IMR-90 (cell line): ENCODE measurements around the gene SMG1. TPM values are rescaled to one million over a fixed set of nuclear protein-coding genes. Genes with fewer than 3 reads are reported as not detected.

Source experiments
- ATAC-seq: fragments of 200-7000 bp; cut with Tn5 transposase; 2 replicates; pipeline ENCODE4 v1.9.1; 2020; ENCODE audit warnings: low read depth, mild to moderate bottlenecking, moderate library complexity
- BruUV-seq: library from RNA; stranded (reverse); fragments of 400-500 nt; replicated peaks from 2 replicates; lab custom pipeline; 2021; lab: Mats Ljungman, UMichigan
- CTCF ChIA-PET: fragments of 300-600 bp; formaldehyde crosslinking; extraction: SDS; loops from one replicate; lab custom pipeline; 2021; ENCODE audit warnings: antibody characterized with exemption; lab: Yijun Ruan, JAX
- POLR2A ChIA-PET: fragments of 300-600 bp; sonication (Branson Sonifier 250); formaldehyde crosslinking; loops from one replicate; lab custom pipeline; 2022; ENCODE audit warnings: antibody characterized with exemption; ENCODE audit not compliant: unreplicated experiment; lab: Charles Lee
- DNase-seq: peaks from one replicate; pipeline ENCODE4 v3.0.0; 2013
- H2AFZ ChIP-seq: replicated peaks from 2 replicates; pipeline ENCODE3; 2013; ENCODE audit warnings: low read length, mild to moderate bottlenecking; ENCODE audit not compliant: poor library complexity
- H2AK5ac ChIP-seq: 2 replicates; pipeline ENCODE4 v1.6.1; 2013; ENCODE audit warnings: low read depth, low read length, inconsistent platforms
- H2AK9ac ChIP-seq: replicated peaks from 2 replicates; pipeline ENCODE3; 2013; ENCODE audit warnings: mild to moderate bottlenecking, low read depth, low read length, moderate library complexity; ENCODE audit not compliant: poor library complexity
- H2BK120ac ChIP-seq: 2 replicates; pipeline ENCODE4 v1.6.1; 2013; ENCODE audit warnings: low read depth, low read length, inconsistent platforms
- H2BK15ac ChIP-seq: 3 replicates; pipeline ENCODE4 v1.6.1; 2013; ENCODE audit warnings: low read depth, low read length, inconsistent platforms
- H2BK20ac ChIP-seq: 2 replicates; pipeline ENCODE4 v1.6.1; 2013; ENCODE audit warnings: low read depth, mild to moderate bottlenecking, inconsistent platforms, low read length, moderate library complexity
- H2BK5ac ChIP-seq: 2 replicates; pipeline ENCODE4 v1.6.1; 2013; ENCODE audit warnings: mild to moderate bottlenecking, low read depth, low read length, inconsistent platforms; ENCODE audit not compliant: poor library complexity, severe bottlenecking
- H3K14ac ChIP-seq: replicated peaks from 2 replicates; pipeline ENCODE4 v1.6.1; 2013; ENCODE audit warnings: low read depth, low read length, inconsistent platforms
- H3K18ac ChIP-seq: 2 replicates; pipeline ENCODE4 v1.6.1; 2013; ENCODE audit warnings: low read depth, low read length, control low read depth
- H3K23ac ChIP-seq: 2 replicates; pipeline ENCODE4 v1.6.1; 2013; ENCODE audit warnings: low read depth, low read length, inconsistent platforms
- H3K27ac ChIP-seq: 2 replicates; pipeline ENCODE4 v1.5.1; 2013; ENCODE audit warnings: mild to moderate bottlenecking, control low read depth, low read length; ENCODE audit not compliant: insufficient read depth
- H3K27me3 ChIP-seq: 2 replicates; pipeline ENCODE4 v1.6.1; 2013; ENCODE audit warnings: low read length; ENCODE audit not compliant: control insufficient read depth, insufficient read depth
- H3K36me3 ChIP-seq: 2 replicates; pipeline ENCODE4 v1.6.1; 2013; ENCODE audit warnings: low read length, mixed read lengths; ENCODE audit not compliant: control insufficient read depth, insufficient read depth
- H3K4ac ChIP-seq: 2 replicates; pipeline ENCODE4 v1.6.1; 2013; ENCODE audit warnings: low read depth, low read length, inconsistent platforms
- H3K4me1 ChIP-seq: 2 replicates; pipeline ENCODE4 v1.6.1; 2013; ENCODE audit warnings: low read length, mixed read lengths; ENCODE audit not compliant: control insufficient read depth, insufficient read depth
- H3K4me2 ChIP-seq: 2 replicates; pipeline ENCODE4 v1.6.1; 2013; ENCODE audit warnings: low read depth, mild to moderate bottlenecking, control low read depth, low read length, moderate library complexity
- H3K4me3 ChIP-seq: 2 replicates; pipeline ENCODE4 v1.5.1; 2013; ENCODE audit warnings: low read depth, mild to moderate bottlenecking, control low read depth, low read length, moderate library complexity; ENCODE audit not compliant: insufficient read depth
- H3K56ac ChIP-seq: 2 replicates; pipeline ENCODE4 v1.6.1; 2013; ENCODE audit warnings: low read length, inconsistent platforms; ENCODE audit not compliant: insufficient read depth; ENCODE audit errors: extremely low read depth
- H3K79me1 ChIP-seq, 2 experiments: 2 replicates each; pipeline ENCODE4 v1.6.1; 2013; ENCODE audit warnings: low read length in 2 of 2, inconsistent platforms in 1 of 2, low read depth in 1 of 2
- H3K9ac ChIP-seq: 2 replicates; pipeline ENCODE4 v1.6.1; 2013; ENCODE audit warnings: low read depth, low read length, control low read depth
- H3K9me1 ChIP-seq: 2 replicates; pipeline ENCODE4 v1.6.1; 2013; ENCODE audit warnings: low read length, inconsistent platforms; ENCODE audit not compliant: insufficient read depth
- H3K9me3 ChIP-seq: 2 replicates; pipeline ENCODE4 v1.6.1; 2013; ENCODE audit warnings: low read length; ENCODE audit not compliant: control insufficient read depth, insufficient read depth
- H4K20me1 ChIP-seq: 2 replicates; pipeline ENCODE4 v1.6.1; 2013; ENCODE audit warnings: low read length, inconsistent platforms; ENCODE audit not compliant: insufficient read depth
- H4K5ac ChIP-seq: 2 replicates; pipeline ENCODE4 v1.6.1; 2013; ENCODE audit warnings: mild to moderate bottlenecking, low read depth, low read length, control low read depth
- H4K8ac ChIP-seq, 2 experiments: 2 replicates each; pipeline ENCODE4 v1.6.1; 2013; ENCODE audit warnings: low read depth in 2 of 2, low read length in 2 of 2, control low read depth in 1 of 2, inconsistent platforms in 1 of 2
- H4K91ac ChIP-seq: 2 replicates; pipeline ENCODE4 v1.6.1; 2013; ENCODE audit warnings: low read depth, low read length, inconsistent platforms; ENCODE audit not compliant: insufficient read depth
- BHLHE40 ChIP-seq: fragments of 150-350 bp; IDR thresholded peaks from 2 replicates; pipeline ENCODE4 v1.6.1; 2016; ENCODE audit warnings: mild to moderate bottlenecking, low read depth, low read length
- CEBPB ChIP-seq: IDR thresholded peaks from 2 replicates; pipeline ENCODE4 v1.6.1; 2012; ENCODE audit warnings: low read depth, low read length, improper control_type of control experiment
- MAFK ChIP-seq: IDR thresholded peaks from 2 replicates; pipeline ENCODE4 v1.6.1; 2012; ENCODE audit warnings: low read depth, low read length, improper control_type of control experiment
- MAZ ChIP-seq: IDR thresholded peaks from 2 replicates; pipeline ENCODE4 v1.6.1; 2012; ENCODE audit warnings: low read depth, mild to moderate bottlenecking, low read length, improper control_type of control experiment, moderate library complexity, borderline replicate concordance
- MXI1 ChIP-seq: IDR thresholded peaks from 2 replicates; pipeline ENCODE4 v1.6.1; 2012; ENCODE audit warnings: low read depth, mild to moderate bottlenecking, low read length, moderate library complexity, borderline replicate concordance
- POLR2A ChIP-seq: IDR thresholded peaks from 2 replicates; pipeline ENCODE4 v1.6.1; 2012; ENCODE audit warnings: mild to moderate bottlenecking, low read depth, low read length
- RAD21 ChIP-seq: IDR thresholded peaks from 2 replicates; pipeline ENCODE4 v1.6.1; 2012; ENCODE audit warnings: low read length, improper control_type of control experiment
- SMC3 ChIP-seq: fragments of 150-350 bp; IDR thresholded peaks from 2 replicates; pipeline ENCODE4 v1.6.1; 2016; ENCODE audit warnings: low read depth, mild to moderate bottlenecking, antibody characterized with exemption, low read length, moderate library complexity
- USF2 ChIP-seq: fragments of 150-350 bp; IDR thresholded peaks from 2 replicates; pipeline ENCODE4 v1.6.1; 2017; ENCODE audit warnings: mild to moderate bottlenecking, antibody characterized with exemption, low read length, low read depth
- WGBS, 2 experiments: methylation state at CpG; one replicate each; pipeline versions ENCODE4 v1.1.5 to v1.1.7; 2013; ENCODE audit warnings: missing lambda C conversion rate in 2 of 2; ENCODE audit not compliant: insufficient read length in 1 of 2; ENCODE audit errors: extremely low coverage in 2 of 2; 5-methylcytosine and 5-hydroxymethylcytosine counted together
- dilution Hi-C: fragments of 300-500 bp; cut with HindIII; formaldehyde crosslinking; loops from one replicate; pipeline ENCODE4 v1.14.3; 2018; ENCODE audit warnings: low sequenced_read_pairs; ENCODE audit not compliant: unreplicated experiment
- in situ Hi-C: fragments of 300-500 bp; cut with MboI; formaldehyde crosslinking; loops from 3 replicates; pipeline ENCODE4 v1.14.3; 2019; ENCODE audit warnings: low sequenced_read_pairs, inconsistent platforms, mixed read lengths
- intact Hi-C: fragments of 100-400 bp; cut with micrococcal nuclease; formaldehyde crosslinking; loops from 2 replicates; pipeline ENCODE4 v1.10.0; 2022
- polyA plus RNA-seq, 3 experiments: library from polyadenylated mRNA; depleted of rRNA; stranded (reverse); fragments of >200 nt; gene quantifications; 2 replicates each; pipeline ENCODE4 v1.2.3, GENCODE V29; 2012; ENCODE audit warnings: low replicate concordance in 1 of 3
- total RNA-seq: library from RNA; depleted of rRNA; stranded (reverse); fragments of >200 nt; gene quantifications from 2 replicates; pipeline ENCODE4 v1.2.3, GENCODE V29; 2012

Gene SMG1
- total and polyA plus RNA-seq, 2 of the 4 experiments (the other 2 are of a cell fraction): 13.4 to 53.8 TPM

- 82% methylated on average over 3 of the region's 9 CpGs; no CpG with 5 or more reads in 1 of the 2 experiments for WGBS, 2 experiments
Measured at GRCh38 chr16:18948372-18949020, 22.3 kb upstream of the SMG1 start.

More at GRCh38 chr16:18948372-18949020, 22.3 kb upstream of the SMG1 start:
- intact Hi-C loops (no loop called here), dilution Hi-C loops (no loop called here), in situ Hi-C loops (no loop called here)
- DNase-seq (no peak), ATAC-seq (no peak)
- ChIA-PET CTCF (no interaction called here), POLR2A (no interaction called here)
- H3K18ac ChIP-seq: no peak overlapping the region
- H3K27ac ChIP-seq: no peak overlapping the region
- no peaks in the 10 kb centered on the region for H3K36me3 ChIP-seq
- TF ChIP-seq POLR2A (no peak), MAZ (no peak), CEBPB (no peak), USF2 (no peak), MXI1 (no peak), SMC3 (no peak), BHLHE40 (no peak), RAD21 (no peak), MAFK (no peak)
- H3K4me3 ChIP-seq: no peak overlapping the region
- no peak overlapping the region for H2BK15ac ChIP-seq
- no peak overlapping the region for H3K56ac ChIP-seq
- H3K14ac ChIP-seq: no peak overlapping the region
- no peaks in the 10 kb centered on the region for H3K79me1 ChIP-seq
- H4K91ac ChIP-seq: no peak overlapping the region
- H4K20me1 ChIP-seq: no peaks in the 10 kb centered on the region
- H3K4me2 ChIP-seq: no peak overlapping the region
- no peak overlapping the region for H2AK9ac ChIP-seq
- H2BK120ac ChIP-seq: no peak overlapping the region
- H3K4me1 ChIP-seq: no peaks in the 10 kb centered on the region
- no peak overlapping the region for H3K23ac ChIP-seq
- H3K9me3 ChIP-seq: no peaks in the 10 kb centered on the region
- H4K8ac ChIP-seq: no peak overlapping the region
- no peak overlapping the region for H3K4ac ChIP-seq
- H4K5ac ChIP-seq: no peak overlapping the region
- no peak overlapping the region for H2BK5ac ChIP-seq
- H3K27me3 ChIP-seq: peaks cover 1% of the 10 kb centered on the region; the same call in 1 of the 2 replicates
- no TSS peak for BruUV-seq
- H2AFZ ChIP-seq: no peak overlapping the region
- no peak overlapping the region for H2BK20ac ChIP-seq
- no peak overlapping the region for H2AK5ac ChIP-seq
- no peak overlapping the region for H3K9ac ChIP-seq
- H3K9me1 ChIP-seq: no peaks in the 10 kb centered on the region
